Uterus (tissue), 2 donors: Measurements from ENCODE around the gene MAPRE2.

Experiments
- POLR2A ChIP-seq, 2 donors: fragments of 450-650 bp; IDR thresholded peaks; one replicate each; pipeline ENCODE4 v1.6.1; 2016; ENCODE audit warnings: antibody characterized with exemption in 2 of 2, mild to moderate bottlenecking in 1 of 2, moderate library complexity in 1 of 2
- TF ChIP-seq, protein P1 (sequence below), 4 experiments: fragments of 200-600 bp in 2 of 4; fragments of 450-650 bp in 2 of 4; sonication (generic) in 2 of 4; IDR thresholded peaks; one replicate each; pipeline ENCODE4 v1.5.1; 2016 to 2019; ENCODE audit warnings: antibody characterized with exemption in 4 of 4, mild to moderate bottlenecking in 2 of 4, moderate library complexity in 1 of 4

DNA sequence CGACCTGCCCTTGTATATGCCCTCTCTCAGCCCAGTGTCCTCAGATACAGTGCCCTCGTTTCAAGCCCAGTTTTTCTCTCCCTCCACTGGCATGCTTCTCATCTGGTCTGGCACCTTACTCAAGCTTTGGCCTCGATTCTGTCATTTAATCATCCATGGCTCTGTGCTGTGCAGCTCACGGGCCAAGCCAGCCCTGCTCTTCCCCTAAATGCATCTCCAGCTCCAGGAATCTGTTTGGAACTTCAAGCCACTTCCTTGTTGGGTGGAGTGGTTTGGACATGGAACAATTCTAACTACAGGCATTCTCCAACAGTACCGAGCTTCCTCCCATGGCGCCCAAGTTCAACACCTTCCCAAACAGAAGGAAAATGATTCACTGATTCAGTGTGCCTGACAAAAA is 122.9 kb downstream of the MAPRE2 start:
- TF ChIP-seq, protein P1, sequence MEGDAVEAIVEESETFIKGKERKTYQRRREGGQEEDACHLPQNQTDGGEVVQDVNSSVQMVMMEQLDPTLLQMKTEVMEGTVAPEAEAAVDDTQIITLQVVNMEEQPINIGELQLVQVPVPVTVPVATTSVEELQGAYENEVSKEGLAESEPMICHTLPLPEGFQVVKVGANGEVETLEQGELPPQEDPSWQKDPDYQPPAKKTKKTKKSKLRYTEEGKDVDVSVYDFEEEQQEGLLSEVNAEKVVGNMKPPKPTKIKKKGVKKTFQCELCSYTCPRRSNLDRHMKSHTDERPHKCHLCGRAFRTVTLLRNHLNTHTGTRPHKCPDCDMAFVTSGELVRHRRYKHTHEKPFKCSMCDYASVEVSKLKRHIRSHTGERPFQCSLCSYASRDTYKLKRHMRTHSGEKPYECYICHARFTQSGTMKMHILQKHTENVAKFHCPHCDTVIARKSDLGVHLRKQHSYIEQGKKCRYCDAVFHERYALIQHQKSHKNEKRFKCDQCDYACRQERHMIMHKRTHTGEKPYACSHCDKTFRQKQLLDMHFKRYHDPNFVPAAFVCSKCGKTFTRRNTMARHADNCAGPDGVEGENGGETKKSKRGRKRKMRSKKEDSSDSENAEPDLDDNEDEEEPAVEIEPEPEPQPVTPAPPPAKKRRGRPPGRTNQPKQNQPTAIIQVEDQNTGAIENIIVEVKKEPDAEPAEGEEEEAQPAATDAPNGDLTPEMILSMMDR (IDR thresholded peaks at IDR 0.05): no peak
- no peak for TF ChIP-seq POLR2A (IDR thresholded peaks at IDR 0.05)
